Measurements from ENCODE around the gene HDAC10. TPM values are rescaled to one million over a fixed set of nuclear protein-coding genes. Genes with fewer than 3 reads are reported as not detected.

The HDAC10 gene
- 10 to 100 TPM; 18.0 to 28.7 (median 19.9) TPM for polyA plus RNA-seq (ENCODE audit: insufficient read length in 4 of 4)

GRCh38 chr22:50250555-50251476 lies at the start of gene HDAC10:
Gene HDAC10, minus strand, starts transcription at chr22:50251265. Its CDS starts 233 bp downstream, at chr22:50251032.
- DNase-seq (ENCODE audit: low read depth in 4 of 4, low spot score in 3 of 4) = no peak

GRCh38 chr22:50300620-50301257 lies 49.7 kb upstream of the HDAC10 start:
- no peak for DNase-seq (ENCODE audit: low read depth in 4 of 4, low spot score in 3 of 4)

- DNase-seq (ENCODE audit: low read depth in 4 of 4, low spot score in 3 of 4) = no peak
Measured at GRCh38 chr22:50299785-50300619, 48.9 kb upstream of the HDAC10 start.

DNA sequence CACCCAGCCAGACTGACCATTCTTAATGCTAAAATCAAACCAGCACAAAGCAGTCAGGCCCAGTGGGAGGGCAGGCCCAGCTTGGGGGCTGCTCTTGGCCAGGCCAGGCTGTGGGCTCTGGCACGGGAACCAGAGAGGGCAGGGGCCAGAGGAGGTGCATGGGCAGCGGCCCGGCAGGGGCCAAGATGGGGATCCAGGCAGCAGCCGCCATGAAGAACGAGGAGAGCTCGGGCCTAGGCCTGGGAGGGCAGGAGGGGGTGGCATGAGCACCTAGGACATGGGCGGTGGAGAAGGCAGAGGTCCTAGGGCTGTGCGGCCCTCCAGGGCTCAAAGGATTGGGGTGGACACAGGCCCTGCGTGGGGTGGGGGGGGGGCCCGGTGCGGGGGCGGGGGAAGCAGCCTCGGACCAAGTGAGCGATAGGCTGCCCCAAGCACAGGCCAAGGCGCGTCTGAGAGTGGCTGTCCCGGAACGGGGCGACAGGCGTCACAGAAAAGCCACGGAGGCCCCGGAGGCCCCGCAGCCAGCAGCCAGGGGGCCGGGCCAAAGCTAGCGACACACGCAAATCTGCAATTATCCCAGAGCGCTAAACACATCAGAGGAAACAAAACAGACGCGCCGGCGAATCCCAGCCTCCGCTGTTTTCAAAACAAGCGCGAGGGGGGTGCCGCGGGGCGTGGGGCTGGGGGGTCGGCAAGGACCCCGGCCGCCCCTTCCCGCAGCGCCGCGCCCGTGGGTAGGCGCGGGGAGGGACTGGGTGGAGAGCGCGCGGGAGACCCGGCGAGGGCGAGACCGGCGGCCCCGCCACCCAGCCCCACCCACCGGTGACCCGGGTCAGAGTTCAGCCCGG lies 48.1 kb upstream of the HDAC10 start:
- no peak for DNase-seq (ENCODE audit: low read depth in 4 of 4, low spot score in 3 of 4)

- DNase-seq (ENCODE audit: low read depth in 4 of 4, low spot score in 3 of 4) = no peak
Measured at GRCh38 chr22:50298266-50298637, 47.2 kb upstream of the HDAC10 start.

DNA sequence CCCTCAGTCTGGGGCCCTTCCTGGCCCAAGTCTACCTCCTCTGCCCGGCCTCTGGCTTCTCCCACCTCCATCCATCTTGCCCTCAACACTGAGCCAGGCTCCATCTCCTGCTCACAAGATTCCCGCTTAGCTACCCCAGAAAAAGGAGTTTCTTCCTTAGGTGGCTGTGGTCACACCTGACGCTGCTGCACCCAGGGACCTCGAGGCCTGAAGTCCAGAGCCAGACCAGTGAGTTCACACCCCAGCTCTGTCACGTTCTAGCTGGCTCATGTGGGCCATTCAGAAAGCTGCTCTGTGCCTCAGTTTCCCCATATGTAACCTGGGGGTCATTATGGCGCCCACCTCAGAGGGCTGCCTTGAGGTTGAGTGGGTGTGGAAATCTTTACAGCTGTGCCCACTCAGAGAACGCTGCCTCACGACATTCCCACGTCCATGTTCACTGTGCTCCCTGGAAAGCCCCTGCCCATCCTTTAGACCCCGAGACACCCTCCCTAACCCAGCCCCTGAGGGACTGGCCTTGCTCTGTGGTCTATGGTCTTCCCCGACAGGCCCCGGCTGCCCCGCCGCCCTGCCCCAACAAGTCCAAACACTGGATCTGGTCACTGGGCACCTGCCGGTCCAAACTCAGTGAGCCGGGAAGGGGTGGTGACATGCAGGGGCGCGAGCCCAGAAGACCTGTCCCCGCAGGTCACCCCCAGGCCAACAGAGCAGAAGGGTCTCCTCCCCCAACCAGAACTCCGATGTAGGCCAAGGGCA lies 46.6 kb upstream of the HDAC10 start:
- DNase-seq (ENCODE audit: low read depth in 4 of 4, low spot score in 3 of 4) = no peak

GRCh38 chr22:50296658-50297490 lies 45.8 kb upstream of the HDAC10 start:
- no peak for DNase-seq (ENCODE audit: low read depth in 4 of 4, low spot score in 3 of 4)

DNA sequence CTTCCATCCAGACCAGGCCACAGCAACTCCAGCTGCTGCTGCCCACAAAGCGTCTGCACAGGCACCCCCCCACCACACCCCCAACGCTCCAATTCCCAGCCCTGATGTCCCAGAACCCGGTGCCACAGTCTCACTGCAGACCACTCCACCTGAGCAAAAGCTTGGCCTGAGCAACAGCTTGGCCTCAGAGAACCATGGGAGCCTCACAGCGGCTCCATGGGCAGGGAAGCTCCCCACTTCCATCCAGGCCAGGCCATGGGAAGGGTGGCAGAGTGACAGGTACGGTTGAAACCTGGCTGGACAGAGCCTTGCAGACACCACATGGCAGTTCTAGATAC lies 43.2 kb upstream of the HDAC10 start:
- DNase-seq (ENCODE audit: low read depth in 4 of 4, low spot score in 3 of 4) = no peak

- peak in 1 of 4 donors; percentile 70 for DNase-seq (ENCODE audit: low read depth in 4 of 4, low spot score in 3 of 4)
Measured at GRCh38 chr22:50293441-50294318, 42.6 kb upstream of the HDAC10 start.

GRCh38 chr22:50292643-50293440 lies 41.8 kb upstream of the HDAC10 start:
- no peak for DNase-seq (ENCODE audit: low read depth in 4 of 4, low spot score in 3 of 4)

- no peak for DNase-seq (ENCODE audit: low read depth in 4 of 4, low spot score in 3 of 4)
Measured at GRCh38 chr22:50289942-50290630, 39.0 kb upstream of the HDAC10 start.

GRCh38 chr22:50289151-50289941 lies 38.3 kb upstream of the HDAC10 start:
- no peak for DNase-seq (ENCODE audit: low read depth in 4 of 4, low spot score in 3 of 4)

- no peak for DNase-seq (ENCODE audit: low read depth in 4 of 4, low spot score in 3 of 4)
Measured at GRCh38 chr22:50287731-50288130, 36.7 kb upstream of the HDAC10 start.

GRCh38 chr22:50286701-50287318 lies 35.7 kb upstream of the HDAC10 start:
- no peak for DNase-seq (ENCODE audit: low read depth in 4 of 4, low spot score in 3 of 4)

- DNase-seq (ENCODE audit: low read depth in 4 of 4, low spot score in 3 of 4) = no peak
Measured at GRCh38 chr22:50286275-50286674, 35.2 kb upstream of the HDAC10 start.

All from right renal pelvis (tissue), 4 donors.